ENCODE data around the gene LRRC36.

DNA sequence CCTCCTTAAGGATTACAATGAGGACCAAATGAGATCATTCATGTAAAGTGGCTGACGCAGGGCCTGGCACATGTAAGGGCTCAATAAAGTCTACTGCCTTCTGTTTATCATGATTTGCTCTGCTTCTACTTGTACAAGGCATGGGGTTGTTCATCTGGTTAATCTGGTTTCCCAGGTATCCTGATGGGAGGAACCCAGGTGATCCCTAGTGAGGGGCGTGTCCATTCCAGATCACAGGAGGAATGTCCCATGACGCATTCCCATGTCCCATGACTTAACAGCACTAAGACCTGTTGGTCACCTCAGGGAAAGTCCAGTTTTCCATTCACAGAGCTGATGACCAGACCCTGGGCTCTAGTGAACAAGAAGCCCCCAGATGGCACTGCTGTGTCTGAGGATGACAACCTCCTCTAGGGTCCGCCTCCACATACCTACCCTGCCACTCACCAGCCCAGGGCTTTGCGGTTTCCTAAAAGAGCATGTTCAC lies 78.2 kb downstream of the LRRC36 start:
- no peak for TF ChIP-seq CTCF (IDR thresholded peaks at IDR 0.05)
- TF ChIP-seq POLR2A (IDR thresholded peaks at IDR 0.05), result no peak
